Suppressor macrophage treated with lipopolysaccharide for 4 hours (primary cell): ENCODE data around the gene SIN3B.

Source experiments
- DNase-seq: peaks from one replicate; pipeline ENCODE4 v3.0.0-alpha.2; 2020

SIN3B gene

GRCh38 chr19:16917401-16917800 lies 88.2 kb downstream of the SIN3B start:
- DNase-seq: no peak

GRCh38 chr19:16919496-16919895 lies 90.3 kb downstream of the SIN3B start:
- DNase-seq: no peak

- DNase-seq: no peak
These were observed 91.8 kb downstream of the SIN3B start for GRCh38 chr19:16920816-16921529.

GRCh38 chr19:16921766-16922591 lies 92.8 kb downstream of the SIN3B start:
- DNase-seq: no peak

GRCh38 chr19:16922592-16922934 lies 93.4 kb downstream of the SIN3B start:
- DNase-seq: no peak

GRCh38 chr19:16922949-16923348 lies 93.8 kb downstream of the SIN3B start:
- DNase-seq: no peak

- no peak for DNase-seq
These were observed 98.7 kb downstream of the SIN3B start for GRCh38 chr19:16927883-16928282.

GRCh38 chr19:16928351-16928750 lies 99.2 kb downstream of the SIN3B start:
- no peak for DNase-seq

- no peak for DNase-seq
These were observed 99.7 kb downstream of the SIN3B start for GRCh38 chr19:16928916-16929315.
